NCI-H2196 (cell line): Measurements from ENCODE around the gene SMPD1.

Experiments used
- DNase-seq: peaks from one replicate; lab custom pipeline; 2025; ENCODE audit not compliant: unreplicated experiment; lab: John Stamatoyannopoulos, UW

SMPD1 gene

DNA sequence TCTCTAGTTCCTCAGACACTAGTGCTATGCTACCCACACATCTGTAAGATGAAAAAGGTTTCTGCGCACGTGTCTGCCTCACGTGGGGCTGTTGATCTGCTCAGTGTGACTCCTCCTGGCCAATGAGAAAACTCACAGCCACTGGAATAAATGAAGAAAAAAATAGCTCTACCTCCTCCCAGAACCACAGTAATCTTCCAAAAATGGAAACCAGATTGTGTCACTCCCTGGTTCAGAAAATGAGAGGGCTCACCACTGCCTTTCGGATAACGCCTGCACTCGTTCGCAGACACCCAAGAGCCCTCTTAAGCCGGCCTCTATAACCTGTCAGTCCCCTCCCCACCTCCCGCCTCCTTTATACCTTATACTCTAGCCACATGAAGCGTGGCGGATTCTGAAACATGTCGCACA is 23.5 kb downstream of the SMPD1 start:
- no peak for DNase-seq

DNA sequence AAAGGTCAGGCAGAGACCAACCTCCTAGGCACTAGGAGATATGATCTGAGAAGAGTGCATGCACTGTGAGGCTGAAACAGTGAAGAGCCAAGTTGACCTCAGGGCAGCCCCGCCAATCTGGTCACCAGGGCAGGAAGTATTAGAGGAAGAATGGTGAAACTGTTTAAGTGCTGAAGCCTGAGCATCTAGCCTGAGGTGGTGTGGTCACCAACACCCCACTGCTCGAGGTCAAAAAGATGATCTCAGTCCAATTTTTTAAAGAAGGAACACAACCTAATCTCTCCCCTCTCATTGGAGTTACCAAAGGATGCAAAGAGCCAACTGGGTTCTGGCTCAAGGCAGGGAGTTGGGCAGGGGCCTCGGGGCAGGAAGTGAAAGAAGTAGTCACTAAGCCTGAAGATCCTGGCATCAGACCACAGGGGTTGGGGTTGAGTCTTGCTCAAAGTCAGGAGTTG is 24.6 kb downstream of the SMPD1 start:
- DNase-seq = no peak

DNA sequence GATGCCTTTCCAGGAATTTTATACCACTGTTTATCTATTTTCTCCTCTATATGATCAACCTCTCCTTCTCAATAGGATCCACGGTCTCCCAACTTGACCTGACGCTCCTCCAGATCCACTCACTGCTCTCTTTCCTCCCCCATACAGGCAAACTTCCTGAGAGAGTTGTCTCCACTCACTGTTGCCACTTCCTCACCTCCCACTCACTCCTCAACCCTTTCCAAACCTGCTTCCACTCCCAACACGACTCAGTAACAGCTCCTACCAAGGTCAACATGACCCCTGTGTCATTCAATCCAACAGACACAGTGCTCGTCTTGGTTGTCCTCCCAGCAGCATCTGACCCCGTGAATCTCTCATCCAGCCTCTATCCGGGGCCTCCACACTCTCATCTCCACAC is 25.5 kb downstream of the SMPD1 start:
- DNase-seq = no peak

- no peak for DNase-seq
Observed at GRCh38 chr11:6417907-6418556, 27.8 kb downstream of the SMPD1 start.

DNA sequence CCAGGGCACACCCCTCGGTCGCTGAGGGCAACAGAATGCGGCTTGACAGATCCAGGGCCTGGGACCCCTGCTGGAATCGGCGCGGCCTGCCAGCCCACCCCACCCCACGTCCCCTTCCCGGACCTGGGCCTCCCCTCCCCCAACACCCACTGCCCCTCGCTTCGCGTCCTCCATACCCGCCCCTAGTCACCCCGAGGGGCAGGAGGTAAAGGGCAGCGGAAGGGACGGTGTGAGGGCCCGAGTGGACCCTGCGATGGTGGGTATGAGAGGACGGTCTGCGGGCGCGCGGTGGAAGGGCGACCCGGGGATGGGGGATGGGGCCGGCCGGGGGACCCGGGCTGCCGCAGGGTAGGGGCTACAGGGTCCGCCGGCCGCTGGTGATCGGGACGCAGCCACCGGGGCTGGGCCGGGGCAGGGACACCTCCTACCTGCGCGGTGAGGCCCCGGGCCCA is 28.3 kb downstream of the SMPD1 start:
- no peak for DNase-seq

GRCh38 chr11:6419009-6419631 is 28.8 kb downstream of the SMPD1 start, which contains the start of gene APBB1:
APBB1 (minus strand) TSS chr11:6419094; CDS start chr11:6411347, 7,747 bp downstream.
- peak; percentile 76 for DNase-seq

DNA sequence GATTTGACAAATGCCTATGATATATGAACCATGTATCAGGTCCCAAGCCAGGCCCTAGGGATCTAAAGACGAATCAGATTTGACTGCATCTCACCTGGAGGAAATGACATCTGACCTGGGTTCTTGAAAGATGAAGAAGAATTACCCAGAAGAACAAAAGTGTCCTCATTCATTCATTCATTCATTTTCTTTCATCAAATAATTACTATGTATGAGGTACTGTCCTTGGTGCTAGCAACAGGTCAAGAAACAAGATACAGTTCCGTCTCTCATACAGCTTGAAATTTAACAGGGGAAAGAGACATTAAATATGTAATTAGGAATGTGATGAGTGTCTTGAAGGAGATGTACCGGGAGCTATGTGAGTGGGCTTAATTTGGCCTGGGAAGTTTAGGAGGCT is 30.4 kb downstream of the SMPD1 start:
- DNase-seq = no peak

GRCh38 chr11:6427516-6427915 is 37.2 kb downstream of the SMPD1 start:
- no peak for DNase-seq

DNA sequence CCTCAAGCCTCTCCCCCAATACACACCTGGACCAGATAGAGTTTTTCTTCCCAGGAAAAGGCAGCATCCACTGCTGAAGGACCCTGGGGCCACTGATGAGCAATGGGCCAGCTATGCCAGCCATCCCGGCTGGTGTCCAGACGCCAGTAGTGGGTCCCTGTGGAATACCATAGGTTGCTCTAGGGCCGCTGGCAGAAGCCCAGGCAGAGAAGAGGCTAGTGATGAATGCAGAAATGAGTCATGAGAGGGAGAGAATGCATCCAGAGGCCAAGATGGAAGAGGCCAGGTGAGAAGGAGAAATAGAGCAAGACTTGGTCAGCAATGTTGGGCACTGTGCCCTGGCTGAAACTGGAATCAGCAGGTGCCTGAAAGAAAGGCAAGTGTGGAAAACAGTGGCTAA is 41.6 kb downstream of the SMPD1 start:
- DNase-seq = peak; percentile 65

DNA sequence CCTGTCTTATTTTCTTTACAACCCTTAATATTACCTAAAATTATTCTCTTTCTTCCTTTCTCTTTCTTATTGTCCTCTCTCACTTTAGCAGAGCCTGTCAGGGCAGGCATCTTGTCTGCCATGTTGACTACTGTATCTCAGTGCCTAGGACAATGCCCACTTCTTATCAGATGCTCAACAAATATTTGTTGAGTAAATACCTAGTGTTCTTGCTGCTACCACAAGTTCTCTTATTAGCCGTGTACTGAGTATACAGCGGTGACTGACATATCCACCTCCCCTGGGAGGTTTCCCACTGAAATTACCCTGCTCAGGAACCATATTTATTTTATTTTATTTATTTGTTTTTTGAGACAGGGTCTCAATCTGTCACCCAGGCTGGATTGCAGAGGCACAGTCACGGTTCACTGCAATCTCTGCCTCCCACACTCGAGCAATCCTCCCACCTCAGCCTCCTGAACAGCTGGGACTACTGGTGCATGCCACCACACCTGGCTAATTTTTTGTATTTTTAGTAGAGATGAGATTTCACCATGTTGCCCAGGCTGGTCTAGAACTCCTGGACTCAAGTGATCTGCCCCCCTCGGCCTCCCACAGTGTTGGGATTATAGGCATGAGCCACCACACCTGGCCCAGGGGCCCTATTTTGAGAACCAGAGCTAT is 43.9 kb downstream of the SMPD1 start:
- no peak for DNase-seq

- DNase-seq = no peak
Observed at GRCh38 chr11:6437423-6437822, 47.1 kb downstream of the SMPD1 start.

DNA sequence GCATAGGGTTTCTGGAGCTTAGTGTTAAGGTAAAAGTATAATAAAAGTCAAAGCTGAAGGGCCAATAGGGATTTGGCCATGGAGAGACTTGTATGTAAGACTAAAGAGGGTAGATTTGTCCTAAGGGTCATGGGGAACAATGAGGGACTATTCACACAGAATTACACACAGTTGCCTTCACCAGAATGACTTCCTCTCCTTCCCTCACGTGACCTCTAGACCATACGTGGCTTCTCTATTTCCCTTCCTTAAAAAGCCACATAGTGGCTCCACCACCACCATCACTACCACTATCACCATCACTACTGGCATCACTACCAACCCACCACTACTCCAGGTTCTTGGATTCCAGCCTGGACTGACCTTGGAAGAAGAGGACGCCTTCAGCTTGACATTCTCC is 47.7 kb downstream of the SMPD1 start:
- DNase-seq = no peak

GRCh38 chr11:6438979-6439571 is 48.8 kb downstream of the SMPD1 start:
- peak; percentile 65 for DNase-seq

- no peak for DNase-seq
Observed at GRCh38 chr11:6440906-6441358, 50.7 kb downstream of the SMPD1 start, which contains the start of gene HPX. HPX (minus strand) TSS chr11:6440987; CDS start chr11:6440963, 24 bp downstream.

GRCh38 chr11:6442441-6442840 is 52.2 kb downstream of the SMPD1 start:
- no peak for DNase-seq

DNA sequence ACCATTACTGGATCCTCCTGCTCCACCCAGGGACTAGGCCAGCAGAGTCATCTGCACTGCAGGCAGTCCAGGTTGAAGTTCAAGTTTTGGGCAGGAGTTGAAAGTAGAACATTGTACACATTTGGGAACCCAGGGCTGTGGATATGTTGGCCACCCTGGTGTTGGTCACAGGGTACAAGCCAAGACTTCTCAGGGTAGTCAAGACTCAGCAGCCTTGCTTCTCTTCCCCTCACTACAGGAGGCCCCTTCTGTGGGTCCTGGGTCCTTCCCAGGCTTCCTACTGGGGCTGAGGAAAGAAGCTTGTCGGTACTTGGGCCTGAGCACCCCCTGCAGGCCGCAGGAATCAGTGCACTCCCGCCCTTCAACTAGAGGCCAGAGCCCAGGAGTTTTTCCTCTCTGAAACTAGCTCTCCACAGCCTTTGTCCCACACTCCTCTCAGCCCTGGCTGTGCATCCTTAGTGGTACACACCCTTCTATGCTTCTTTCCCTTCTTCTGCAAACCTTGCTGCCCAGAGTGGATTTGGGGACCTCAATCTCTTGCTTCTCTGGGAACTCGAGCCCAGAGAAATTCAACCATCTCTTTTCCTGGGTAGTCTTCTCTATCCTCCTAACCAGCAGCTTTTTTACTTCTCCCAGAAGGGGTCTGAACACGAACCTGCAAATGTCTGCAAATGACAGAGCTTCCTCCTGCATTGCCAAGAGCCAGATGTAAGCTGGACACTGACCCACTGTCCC is 53.2 kb downstream of the SMPD1 start:
- DNase-seq = no peak
